Stimulated activated CD8-positive, alpha-beta memory T cell treated with anti-CD3 and anti-CD28 coated beads, Interleukin-4, amount 100 ng/mL, for 48 hours (primary cell): ENCODE data around the gene SCN5A.

Source experiments
- DNase-seq: peaks from one replicate; pipeline ENCODE4 v3.0.0-alpha.2; 2020

The SCN5A gene

GRCh38 chr3:38555926-38556325 lies 93.6 kb downstream of the SCN5A start:
- no peak for DNase-seq

DNA sequence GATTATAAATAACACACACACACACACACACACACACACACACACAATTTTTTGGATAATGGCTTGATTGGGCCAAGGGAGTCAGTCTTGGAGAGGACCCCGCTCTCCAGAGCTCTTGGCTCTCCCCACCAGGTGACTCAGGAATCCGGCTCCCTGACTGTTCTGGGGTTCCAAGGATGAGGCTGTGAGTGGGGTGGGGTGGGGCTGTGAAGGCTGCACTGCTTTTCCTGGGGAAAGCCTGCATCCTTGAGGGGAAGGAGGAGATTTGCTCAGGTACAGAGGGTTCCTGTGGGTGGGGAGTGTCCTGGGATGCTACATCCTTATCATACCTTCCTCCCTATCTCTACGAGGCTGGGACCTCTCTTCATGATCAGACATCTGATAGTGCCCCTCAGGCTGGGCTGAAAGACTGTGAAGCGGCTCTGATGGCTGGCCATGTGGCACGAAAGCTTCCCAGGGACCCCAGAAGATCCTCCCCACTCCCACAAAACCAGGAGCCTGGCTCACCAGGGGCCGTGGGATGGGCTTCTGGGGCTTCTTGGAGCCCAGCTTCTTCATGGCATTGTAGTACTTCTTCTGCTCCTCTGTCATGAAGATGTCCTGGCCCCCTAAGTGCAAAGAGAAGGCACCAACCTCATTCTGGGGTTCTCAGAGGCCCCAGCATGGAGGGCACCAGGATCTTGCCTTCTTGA lies 94.2 kb downstream of the SCN5A start:
- DNase-seq = no peak

GRCh38 chr3:38554127-38554827 lies 95.2 kb downstream of the SCN5A start:
- DNase-seq = no peak

GRCh38 chr3:38553071-38553470 lies 96.4 kb downstream of the SCN5A start:
- no peak for DNase-seq

- no peak for DNase-seq
Observed at GRCh38 chr3:38552364-38552763, 97.1 kb downstream of the SCN5A start.

DNA sequence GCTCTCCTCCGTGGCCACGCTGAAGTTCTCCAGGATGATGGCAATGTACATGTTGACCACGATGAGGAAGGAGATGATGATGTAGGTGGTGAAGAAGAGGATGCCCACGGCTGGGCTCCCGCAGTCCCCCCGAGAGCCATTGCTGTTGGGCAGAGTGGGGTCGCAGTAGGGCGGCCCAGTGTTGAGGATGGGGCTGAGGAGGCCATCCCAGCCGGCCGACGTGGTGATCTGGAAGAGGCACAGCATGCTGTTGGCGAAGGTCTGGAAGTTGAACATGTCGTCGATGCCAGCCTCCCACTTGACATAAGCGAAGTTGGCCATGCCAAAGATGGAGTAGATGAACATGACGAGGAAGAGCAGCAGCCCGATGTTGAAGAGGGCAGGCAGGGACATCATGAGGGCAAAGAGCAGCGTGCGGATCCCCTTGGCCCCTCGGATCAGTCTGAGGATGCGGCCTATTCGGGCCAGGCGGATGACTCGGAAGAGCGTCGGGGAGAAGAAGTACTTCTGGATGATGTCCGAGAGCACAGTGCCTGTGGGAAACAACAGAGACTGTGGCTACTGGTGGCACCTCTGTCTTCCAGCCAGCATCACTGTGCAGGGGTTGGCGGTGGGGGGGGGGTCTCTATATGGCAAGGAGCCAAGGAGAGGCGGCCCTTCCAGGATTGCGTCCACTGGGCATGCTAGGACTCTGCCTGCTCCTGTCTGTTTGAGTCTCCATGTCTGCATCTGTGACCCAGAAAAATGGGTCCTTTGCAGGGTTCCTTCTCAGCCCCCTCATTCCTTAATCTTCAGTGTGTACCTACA lies 98.3 kb downstream of the SCN5A start:
- peak; percentile 9 for DNase-seq

DNA sequence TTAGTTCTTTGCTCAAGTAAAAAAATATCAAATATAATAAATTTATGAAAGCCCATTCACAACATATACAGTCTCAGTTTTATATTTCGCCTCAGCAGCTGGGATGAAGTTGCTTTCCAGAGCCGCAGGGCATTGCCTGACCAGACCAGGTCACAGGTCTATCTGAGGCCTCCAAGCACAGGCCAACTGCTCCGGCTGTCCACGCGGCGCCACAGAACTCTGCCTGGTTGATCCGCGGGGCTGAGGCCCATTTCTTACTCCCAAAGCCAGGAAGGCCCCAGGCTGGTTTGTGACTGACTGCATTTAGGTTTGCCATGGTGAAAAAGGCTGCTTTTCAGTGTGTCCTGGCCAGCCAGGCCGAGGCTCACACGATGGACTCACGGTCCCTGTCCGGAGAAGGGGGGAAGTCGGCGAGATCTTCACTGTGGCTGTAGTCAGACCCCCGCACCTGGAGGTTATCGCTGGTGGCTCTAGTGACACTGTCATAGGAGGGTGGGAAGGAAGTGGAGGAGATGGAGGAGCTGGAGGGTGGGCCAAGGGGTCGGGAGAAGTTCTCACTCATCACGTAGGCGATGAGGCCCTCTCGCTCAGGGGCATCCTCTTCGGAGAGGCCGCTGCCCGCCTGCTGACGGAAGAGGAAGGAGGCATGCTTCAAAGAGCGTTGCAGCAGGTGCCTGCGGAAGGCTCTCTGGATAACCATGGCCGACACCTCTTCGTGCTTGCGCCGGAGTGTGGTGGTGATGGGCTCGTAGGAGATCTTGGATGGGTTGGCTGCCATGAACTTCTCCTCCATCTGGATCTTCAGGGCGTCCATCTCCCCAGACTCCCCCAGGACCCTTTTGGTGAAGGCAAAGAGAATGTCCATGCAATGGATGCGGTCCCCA lies 99.3 kb downstream of the SCN5A start:
- peak; percentile 11 for DNase-seq

- peak; percentile 1 for DNase-seq
Observed at GRCh38 chr3:38549486-38549885, 100.0 kb downstream of the SCN5A start.

GRCh38 chr3:38549082-38549481 lies 100.4 kb downstream of the SCN5A start:
- DNase-seq = peak; percentile 7

GRCh38 chr3:38548154-38548931 lies 101.1 kb downstream of the SCN5A start:
- peak; percentile 15 for DNase-seq

DNA sequence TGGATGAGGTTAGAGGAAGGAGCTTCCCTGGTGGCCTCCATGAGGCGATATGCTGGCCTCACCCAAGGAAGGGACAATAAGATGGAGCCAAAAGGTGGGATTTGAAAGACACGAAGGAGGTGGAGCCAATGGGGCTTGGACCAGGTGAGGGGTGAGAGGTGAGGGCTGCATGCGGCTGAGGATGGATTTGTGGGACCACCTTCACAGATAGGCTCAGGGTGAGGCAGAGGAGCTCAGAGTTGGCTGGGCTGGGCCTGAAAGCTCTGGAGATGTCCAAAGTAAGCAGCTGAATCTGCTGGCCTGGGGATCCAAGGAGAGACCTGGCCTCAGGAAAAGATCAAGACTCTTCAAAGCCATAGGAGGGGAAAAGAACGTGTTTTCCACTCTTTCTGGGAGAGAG lies 103.5 kb downstream of the SCN5A start:
- peak; percentile 4 for DNase-seq

GRCh38 chr3:38545550-38545949 lies 103.9 kb downstream of the SCN5A start:
- no peak for DNase-seq

DNA sequence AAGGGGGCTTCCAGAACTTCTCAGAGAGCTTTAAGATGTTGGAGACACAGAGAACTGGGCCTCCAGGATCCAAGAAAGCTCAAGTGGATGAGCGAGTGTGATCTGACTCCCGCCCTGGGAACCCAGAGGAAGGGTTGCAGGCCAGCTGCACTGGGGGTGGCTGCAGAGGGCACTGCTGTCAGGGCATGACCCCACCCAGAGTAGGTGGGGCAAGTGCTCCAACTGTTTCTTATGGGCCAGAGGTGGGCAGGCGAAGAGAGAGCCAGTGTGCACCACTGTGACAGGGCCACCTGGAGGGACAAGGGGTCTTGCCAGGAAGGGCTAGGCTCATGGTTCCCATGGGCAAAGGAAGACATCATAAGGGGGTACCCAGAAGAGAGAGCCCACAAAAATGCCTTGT lies 104.6 kb downstream of the SCN5A start:
- DNase-seq = no peak

DNA sequence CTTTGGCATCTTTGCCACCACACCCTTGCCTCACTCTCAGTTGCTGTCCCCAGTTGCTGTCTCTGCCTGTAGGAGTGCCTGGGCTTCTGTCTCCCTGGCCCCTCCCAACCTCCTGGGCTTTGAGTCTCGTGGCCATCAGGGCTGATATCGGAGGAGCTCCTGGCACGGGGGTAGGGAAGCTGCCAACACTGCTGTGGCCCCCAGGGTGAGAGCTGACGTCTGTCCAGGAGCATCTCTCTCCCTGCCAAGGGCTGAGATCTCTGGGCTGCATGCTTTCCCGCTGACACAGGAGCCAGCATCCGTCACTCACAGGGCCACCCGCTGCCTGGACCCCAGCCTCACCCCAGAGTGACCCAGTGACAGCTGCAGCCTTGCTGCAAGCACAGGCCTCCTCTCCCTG lies 105.9 kb downstream of the SCN5A start:
- no peak for DNase-seq

DNA sequence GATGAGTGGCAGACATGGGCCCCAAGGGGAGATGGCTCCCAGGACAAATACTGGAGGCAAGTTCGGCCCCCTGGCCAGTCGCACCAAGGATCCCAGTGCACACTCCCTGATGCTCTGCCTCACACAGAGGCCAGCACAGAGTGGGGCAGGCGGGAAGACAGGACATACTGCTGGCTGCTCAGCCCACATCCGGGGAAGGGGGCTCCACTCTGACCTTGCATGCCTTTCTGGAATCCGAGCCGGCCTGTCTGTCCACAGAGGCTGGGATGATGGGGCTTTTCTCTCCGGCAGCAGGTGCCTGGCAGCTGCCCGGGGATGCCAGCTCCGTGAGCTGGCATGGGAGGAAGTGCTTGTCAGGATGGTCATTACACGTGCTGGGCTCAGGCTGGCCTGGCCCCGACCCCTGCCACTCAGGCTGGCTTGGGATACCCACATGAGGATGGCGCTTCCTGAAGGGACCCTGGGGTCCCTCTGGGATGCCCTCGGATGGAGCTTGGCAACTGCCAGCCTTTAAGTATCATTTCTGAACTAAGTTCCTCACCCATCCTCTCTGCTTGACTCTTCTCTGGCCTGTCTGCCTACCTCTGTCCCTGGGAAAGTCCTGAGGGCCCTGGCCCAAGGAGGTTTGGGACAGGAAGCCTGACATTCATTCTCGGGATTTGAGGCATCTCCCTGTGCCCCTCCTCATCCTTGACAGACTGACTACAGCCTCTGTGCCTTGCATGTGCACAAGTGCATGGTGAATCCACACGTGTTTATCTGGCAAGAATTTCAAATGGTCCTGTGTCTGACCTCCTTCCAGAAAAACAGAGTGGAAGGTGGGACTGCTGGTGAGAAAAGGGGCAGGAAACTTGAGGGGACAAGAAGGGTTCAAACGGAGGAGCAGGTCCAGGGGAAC lies 106.8 kb downstream of the SCN5A start:
- DNase-seq = no peak

DNA sequence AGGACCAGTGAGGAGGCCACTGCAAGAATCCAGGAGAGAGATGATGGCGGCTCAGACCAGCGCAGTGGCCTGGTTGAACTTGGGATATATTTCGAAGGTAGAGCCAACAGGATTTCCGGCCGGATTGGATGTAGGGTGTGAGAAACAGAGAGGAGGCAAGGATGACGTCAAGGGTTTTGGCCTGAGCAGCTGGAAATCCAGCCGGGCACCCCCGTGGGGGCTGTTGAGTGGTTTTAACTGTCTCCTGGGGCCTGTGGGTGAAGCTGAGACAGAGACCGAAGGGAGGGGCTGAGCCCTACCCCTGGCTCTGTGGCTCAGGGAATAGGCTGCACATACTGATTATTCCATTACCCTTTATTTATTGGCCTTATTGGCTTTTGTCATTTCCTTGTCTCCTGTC lies 107.7 kb downstream of the SCN5A start:
- no peak for DNase-seq

GRCh38 chr3:38538773-38539353 lies 110.6 kb downstream of the SCN5A start:
- DNase-seq = no peak

DNA sequence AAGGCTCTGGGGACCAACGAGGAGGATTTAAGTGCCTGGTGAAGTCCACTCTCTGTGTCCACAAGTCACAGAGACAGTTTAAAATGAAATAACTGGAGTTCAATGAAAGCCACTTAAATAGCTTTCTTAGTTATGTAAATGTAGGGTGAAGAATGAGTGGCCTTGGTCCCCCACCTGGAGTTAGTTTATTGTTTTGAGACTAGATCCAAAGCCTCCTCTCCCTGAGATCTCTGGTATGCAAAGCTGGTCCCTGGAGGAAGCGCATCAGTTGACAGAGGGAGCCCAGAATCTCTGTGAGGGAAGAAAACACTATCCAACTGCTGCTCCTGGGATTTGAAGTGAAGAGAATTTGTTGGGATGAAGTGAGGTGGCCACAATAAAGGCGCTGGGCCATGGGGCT lies 112.8 kb downstream of the SCN5A start:
- DNase-seq = no peak

GRCh38 chr3:38534604-38535003 lies 114.9 kb downstream of the SCN5A start:
- no peak for DNase-seq

- DNase-seq = no peak
Observed at GRCh38 chr3:38534180-38534579, 115.3 kb downstream of the SCN5A start.
